GM18526 (cell line): ENCODE measurements around the gene ARHGEF10L.

Experiments
- POLR2A ChIP-seq: IDR thresholded peaks from 3 replicates; pipeline ENCODE4 v1.6.1; 2011; ENCODE audit not compliant: insufficient read length; ENCODE audit errors: extremely low read depth

Gene ARHGEF10L

DNA sequence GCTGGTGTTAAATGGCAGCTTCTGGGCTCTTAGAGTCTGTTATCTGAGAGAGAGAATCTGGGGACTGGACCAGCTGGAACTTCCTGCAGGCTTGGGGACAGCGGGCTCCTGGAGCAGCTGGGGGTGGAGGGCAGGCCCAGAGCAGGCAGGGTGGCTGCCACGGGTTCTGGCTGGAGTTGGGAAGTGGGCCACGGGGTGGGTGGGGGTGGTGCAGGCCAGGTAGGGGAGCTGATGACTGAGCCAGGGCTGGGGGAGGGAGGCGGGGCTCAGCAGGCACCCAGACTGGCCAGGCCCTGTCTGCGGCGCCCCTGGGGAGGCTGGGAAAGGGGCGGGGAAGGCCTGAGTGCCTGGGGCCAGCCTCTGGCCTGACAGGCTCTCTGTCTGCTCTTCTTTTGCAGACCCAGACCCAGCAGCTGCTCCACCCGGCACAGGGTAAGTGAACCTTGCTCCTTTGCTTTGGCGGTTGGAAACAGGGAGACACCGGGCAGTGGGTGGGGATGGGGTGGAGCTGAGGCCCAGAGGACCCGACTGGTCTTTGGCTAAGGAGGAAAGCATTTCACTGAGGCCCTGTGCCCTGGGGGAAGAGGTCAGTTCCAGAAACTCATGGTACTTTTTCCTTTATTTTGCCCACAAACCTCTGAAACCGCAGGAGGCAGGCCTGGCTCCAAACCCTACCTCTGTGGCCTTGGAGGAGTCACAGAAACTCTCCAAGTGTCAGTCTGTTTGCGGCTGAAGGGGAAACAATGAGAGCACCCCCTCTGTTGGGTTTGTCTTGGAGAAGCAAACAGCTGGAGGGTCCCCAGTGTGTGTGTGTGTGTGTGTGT is 48.8 kb downstream of the ARHGEF10L start:
- no peak for TF ChIP-seq POLR2A

DNA sequence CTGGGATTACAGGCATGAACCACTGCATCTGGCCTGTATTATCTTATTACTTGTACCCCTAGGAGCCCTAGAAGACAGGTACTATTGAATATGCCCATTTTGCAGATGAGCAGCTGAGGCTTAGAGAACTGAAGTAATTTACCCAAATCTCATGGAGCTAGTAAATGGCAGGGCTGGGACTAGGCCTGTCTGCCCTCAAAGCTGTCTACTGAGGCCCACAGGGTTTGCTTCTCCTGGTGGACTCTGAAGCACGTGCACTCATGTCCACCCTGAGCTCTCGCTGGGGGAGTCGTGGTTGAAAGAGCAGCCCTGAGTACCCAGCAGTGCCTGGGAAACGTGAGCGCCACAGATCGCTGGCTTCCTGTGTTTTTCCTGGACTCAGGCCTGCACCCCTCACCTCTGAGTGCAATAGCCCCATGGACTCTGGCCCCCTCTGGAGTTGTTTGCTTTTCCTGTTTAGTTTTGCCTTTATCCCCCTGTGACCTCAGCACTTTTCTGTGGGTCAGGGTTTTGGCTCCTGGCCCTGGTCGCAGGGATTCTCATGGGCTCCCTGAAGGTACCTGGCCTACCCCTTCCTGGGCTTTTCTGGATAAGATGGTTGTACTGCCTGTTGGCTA is 52.4 kb downstream of the ARHGEF10L start:
- TF ChIP-seq POLR2A = no peak

DNA sequence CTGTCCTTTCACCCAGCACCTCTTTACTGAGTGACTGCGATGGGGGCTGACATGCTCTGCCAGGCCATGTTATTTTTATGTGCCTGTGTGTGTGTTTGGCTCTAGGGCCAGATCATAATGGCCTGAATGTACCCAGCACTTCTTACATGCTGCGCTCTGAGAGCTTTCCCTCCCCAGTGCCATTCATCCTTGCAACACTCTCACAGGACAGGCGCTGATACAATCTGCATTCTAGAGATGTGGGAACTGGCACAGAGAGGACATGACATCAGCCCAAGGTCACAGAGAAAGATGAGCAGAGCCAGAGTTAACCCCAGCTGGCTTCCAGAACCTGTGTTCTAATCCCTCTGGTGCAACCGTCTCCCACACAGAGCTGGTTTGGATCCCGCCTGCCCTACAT is 54.5 kb downstream of the ARHGEF10L start:
- no peak for TF ChIP-seq POLR2A

DNA sequence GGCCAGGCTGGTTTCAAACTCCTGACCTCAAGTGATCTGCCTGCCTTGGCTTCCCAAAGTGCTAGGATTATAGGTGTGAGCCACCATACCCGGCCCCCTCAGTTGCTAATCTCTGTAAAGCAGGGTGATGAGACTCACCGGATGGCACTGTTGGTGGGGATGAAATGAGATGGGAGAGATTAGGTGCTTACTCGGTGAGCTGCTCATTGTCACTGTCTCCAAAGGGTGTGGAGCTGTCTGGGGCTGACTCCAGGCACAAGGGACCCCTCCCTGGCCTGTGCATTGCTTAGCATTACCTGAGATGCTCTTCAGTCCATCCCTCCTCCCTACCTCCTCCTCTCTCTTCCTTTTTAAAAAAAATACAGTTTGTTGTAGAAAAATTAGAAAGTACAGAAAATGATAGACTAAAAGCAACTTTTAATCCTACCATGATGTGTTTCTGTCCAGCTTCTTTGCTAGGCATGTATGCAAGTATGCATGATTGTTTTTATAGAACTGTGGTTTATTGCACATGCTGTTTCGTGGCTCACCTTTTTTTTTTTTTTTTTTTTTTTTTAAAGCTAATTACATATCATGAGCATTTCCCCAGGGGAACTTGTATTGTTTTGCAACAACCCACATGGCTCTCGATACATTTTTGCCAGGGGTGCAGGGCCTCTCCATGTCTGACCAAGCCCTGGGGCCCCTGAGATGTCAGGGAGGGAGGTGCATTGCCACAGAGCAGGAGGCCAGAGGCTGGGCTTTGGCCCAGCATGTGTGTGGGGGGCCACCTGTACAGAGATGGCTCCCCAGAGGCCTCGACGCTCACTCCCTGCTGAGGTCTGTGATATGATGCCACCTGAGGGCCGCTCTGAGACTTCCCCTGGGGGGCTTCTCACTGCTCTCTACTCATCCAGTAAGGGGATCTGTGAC is 55.4 kb downstream of the ARHGEF10L start:
- no peak for TF ChIP-seq POLR2A

DNA sequence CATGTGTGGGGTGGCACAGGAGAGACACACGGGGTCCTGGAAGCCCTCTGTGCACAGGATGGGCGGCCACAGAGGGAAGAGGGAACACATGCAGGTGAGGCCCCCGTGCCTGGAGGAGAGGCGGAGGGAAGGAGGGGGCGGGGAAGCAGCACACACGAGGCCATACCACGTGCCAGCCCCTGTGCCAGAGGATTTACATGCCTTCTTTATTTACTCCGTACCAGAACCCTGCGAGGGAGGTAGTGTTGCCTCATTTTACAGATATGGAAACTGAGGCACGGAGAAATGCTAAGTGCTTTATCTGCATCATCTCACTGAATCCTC is 56.1 kb downstream of the ARHGEF10L start:
- TF ChIP-seq POLR2A = no peak

DNA sequence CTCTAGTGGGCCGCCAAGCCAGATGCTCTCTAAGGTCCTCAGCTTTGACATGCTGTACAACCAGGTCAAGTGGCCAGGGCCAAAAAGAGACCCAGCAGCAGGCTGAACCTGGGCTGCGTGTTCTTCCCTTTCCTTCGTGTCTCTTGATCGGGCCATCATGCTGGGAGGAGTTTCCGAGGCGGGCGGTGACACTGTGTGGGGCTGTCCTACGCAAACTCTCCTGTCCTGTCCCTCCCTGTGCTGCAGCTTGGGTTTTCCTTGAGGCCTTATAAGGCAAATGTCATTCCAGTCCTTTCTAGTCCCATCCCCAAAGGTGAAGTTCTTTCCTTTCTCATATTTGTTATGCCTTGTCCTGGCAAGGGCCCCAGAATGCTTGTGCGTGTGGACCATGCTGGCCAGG is 56.7 kb downstream of the ARHGEF10L start:
- no peak for TF ChIP-seq POLR2A

DNA sequence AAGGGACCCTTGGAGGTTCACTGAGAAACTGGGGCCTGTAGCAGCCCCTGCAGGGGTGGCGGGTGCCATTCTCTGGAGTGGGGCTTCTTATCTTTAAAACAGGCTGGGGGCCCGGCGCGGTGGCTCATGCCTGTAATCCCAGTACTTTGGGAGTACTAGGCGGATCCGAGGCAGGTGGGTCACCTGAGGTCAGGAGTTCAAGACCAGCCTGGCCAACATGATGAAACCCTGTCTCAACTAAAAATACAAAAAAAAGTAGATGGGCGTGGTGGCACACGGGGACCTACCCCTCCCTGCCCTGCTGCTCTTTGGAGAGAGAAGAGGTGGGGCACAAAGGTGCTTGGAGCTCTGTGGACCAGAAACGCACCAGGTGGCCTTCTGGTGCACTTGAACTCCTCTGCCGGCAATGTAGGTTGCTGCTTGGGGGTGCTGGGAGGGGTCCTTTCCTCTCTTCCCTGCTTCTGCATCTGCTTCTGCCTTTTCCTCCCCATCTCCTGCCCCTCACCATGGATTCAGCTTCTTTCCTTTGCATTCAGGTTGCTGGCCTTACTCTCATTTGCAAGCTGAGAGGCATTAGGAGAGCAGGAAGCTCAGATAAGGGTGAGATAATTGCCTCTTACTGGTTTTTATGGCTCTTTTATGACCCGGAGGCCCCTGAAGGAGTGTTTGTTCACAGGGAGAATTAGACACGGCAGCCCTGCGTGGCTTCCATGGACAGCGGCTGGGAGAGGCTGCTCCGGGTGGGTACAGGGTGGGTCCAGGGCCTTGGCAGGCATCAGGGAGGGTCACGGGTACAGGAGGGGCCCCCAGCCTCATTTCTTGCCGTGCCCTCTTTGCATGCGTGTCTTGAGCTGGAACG is 57.4 kb downstream of the ARHGEF10L start:
- TF ChIP-seq POLR2A = no peak

DNA sequence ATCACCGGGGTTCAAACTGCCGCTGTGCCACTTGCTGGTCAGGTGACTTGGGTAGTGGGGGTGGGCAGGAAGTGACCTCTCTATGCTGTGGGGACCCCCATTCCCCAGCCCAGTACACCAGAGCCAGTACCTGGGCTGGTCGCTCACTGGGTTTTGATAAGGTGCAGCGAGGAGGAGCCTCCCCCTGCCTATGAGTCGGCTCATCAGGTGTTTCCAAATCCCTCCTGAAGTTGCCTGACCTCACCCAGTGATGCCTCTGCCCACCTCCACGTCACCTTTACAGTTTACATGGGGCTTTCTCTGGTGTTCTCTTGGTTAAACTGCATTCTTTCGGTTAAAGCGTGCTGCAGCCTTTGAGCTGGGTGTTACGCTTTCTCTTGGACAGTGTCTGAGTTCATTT is 58.2 kb downstream of the ARHGEF10L start:
- TF ChIP-seq POLR2A = no peak

DNA sequence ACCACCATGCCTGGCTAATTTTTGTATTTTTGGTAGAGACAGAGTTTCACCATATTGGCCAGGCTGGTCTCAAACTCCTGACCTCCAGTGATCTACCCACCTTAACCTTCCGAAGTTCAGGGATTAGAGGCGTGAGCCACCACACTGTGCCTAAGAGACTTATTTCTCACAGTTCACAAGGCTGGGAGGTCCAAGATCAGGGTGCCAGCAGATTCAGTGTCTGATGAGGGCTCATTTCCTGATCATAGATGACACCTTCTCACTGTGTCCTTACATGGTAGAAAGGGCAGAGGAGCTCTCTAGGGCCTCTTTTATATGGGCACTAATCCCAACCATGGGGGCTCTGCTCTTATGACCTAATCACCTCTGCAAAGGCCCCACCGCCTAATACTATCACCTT is 58.8 kb downstream of the ARHGEF10L start:
- TF ChIP-seq POLR2A = no peak

DNA sequence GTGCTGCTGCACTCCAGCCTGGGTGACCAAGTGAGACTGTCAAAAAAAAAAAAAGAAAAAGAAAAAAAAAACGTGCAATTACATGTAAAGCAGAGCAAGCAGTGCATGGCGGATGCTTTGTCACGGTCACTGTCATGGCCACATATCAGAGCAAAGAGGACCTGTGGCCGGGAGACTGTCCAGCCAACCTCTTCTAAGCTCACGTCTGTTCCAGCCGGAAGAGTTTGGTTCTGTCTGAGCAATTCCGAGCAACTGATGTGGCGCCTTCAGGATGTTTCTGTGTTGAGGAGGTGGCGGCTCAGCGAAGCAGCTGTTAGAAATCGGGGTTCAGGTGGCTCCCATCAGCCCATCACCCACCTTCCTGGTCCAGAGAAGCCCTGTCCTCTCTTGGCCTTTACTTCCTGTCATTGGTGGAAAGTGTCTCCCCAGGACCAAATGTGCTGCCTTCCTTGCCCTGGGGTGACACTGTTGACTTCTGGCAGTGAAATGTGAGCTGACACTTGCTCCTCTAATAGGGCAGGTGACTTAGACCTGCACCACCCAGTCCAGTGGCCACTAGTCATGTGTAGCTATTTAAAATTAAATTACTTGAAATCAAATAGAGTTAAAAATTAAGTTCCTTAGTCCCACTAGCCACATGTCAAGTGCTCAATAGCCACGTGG is 59.9 kb downstream of the ARHGEF10L start:
- no peak for TF ChIP-seq POLR2A

DNA sequence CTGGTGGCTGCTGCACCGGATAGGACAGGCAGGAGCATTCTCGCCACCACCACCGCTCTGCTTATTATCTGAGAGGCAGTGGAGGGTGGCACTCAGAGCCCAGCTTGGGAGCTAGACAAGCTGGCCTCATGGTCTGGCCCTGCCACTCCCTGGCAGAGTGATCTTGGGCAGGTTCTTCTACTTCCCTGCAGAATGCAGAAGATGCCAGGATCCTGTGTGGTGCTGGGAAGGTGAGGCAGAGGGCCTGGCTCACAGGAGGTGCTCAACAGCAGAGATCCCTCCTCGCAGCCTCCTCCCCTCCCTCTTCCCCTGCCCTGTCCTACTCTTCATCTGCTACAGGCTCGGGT is 60.4 kb downstream of the ARHGEF10L start:
- TF ChIP-seq POLR2A = no peak

DNA sequence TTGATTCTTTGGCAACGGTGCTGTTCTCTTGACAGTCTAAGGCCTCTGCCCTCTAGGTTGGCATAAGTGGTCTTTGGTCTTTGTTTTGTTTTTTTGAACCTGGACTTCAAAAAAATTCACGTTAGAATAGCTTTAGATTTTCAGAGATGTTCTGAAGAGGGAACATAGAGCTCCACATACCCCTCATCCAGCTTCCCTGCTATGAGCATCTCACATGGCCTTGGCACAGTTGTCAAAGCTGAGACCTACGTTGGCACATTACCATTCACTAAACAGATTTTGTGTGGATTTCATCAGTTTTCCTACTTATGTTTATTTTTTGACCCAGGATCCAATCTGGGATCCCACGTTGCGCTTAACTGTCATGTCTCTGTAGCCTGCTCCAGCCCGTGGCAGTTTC is 60.8 kb downstream of the ARHGEF10L start:
- no peak for TF ChIP-seq POLR2A

DNA sequence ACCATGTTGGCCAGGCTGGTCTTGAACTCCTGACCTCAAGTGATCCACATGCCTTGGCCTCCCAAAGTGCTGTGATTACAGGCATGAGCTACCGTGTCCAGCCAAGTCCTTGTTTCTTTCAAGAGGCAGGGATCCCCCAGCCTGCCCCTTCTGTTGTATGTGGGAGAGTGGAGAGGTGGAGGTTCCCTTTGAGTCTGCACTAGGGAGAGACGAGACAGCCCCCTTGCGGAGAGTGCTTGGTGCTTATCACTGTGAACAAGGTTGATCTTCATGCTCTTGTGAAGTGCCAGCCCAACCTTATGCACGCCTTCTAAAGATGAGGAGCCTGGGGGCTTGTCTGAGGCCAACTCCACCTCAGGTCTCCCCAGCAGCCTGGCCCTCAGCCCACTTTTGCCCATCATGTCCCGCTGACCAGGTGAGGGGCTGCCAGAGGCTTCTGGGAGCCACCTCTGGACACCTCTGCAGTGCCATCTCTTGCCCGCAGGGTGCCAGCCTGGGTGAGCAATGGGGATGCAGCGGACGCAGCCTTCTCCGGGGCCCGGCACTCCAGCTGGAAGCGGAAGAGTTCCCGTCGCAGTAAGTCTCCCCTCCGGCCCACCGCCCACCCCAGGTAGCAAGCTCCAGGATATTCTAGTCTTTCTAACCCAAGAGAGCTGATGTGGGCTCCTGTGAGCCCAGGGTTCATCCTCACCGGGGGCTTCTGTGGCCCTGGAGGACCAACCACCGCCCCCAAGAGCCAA is 62.3 kb downstream of the ARHGEF10L start:
- TF ChIP-seq POLR2A = no peak

DNA sequence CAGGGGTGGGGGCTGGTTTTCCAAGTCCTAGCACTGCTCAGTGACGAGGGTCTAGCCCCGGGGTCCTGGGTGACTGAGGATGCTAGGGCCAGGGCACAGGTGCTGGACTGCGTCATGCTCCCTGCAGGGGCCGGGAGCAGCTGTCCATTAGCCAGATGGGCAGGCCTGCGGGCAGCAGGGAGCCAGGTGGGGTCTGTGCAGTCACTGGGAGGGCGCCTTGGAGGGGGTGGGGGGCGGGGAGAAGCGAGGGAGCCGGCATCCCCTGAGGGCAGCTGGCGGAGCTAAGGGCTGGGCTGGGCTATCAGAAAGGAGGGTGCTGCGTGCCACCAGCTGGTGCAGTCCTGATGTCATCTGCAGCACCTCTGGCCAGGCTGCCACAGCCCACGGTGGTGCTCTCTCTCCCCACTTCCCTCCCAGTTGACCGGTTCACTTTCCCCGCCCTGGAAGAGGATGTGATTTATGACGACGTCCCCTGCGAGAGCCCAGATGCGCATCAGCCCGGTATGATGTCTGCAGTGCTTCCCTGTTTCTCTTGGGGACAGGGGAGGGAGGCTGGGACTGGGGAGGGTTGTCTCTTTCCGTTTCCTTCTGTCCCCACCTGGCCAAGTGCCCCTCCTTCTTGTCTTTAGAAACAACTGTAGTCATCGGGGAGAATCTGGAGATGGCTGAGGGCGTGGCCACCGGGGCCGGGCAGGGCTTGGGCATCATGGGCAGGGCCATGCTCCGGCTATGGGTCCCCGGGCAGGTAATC is 63.8 kb downstream of the ARHGEF10L start:
- TF ChIP-seq POLR2A = no peak
